ENCODE measurements around the gene TMEM271. TPM values are rescaled to one million over a fixed set of nuclear protein-coding genes. Genes with fewer than 3 reads are reported as not detected.

TMEM271 gene
- total RNA-seq, 1 donor from 2014 or later: not detected

- DNase-seq (ENCODE audit: low spot score): no peak
Measured at GRCh38 chr4:533318-534100, 42.6 kb downstream of the TMEM271 start.

- DNase-seq (ENCODE audit: low spot score): no peak
Measured at GRCh38 chr4:532588-533317, 43.3 kb downstream of the TMEM271 start.

- DNase-seq (ENCODE audit: low spot score): no peak
Measured at GRCh38 chr4:531721-532565, 44.2 kb downstream of the TMEM271 start.

GRCh38 chr4:531076-531475 lies 45.0 kb downstream of the TMEM271 start:
- DNase-seq (ENCODE audit: low spot score): no peak

- no peak for DNase-seq (ENCODE audit: low spot score)
Measured at GRCh38 chr4:530017-530781, 45.9 kb downstream of the TMEM271 start.

- no peak for DNase-seq (ENCODE audit: low spot score)
Measured at GRCh38 chr4:529563-529962, 46.5 kb downstream of the TMEM271 start.

- DNase-seq (ENCODE audit: low spot score): no peak
Measured at GRCh38 chr4:528835-529234, 47.3 kb downstream of the TMEM271 start.

GRCh38 chr4:528296-528695 lies 47.8 kb downstream of the TMEM271 start:
- no peak for DNase-seq (ENCODE audit: low spot score)

- no peak for DNase-seq (ENCODE audit: low spot score)
Measured at GRCh38 chr4:526971-527460, 49.1 kb downstream of the TMEM271 start.

GRCh38 chr4:526189-526909 lies 49.7 kb downstream of the TMEM271 start:
- DNase-seq (ENCODE audit: low spot score): no peak

GRCh38 chr4:525660-526059 lies 50.4 kb downstream of the TMEM271 start:
- no peak for DNase-seq (ENCODE audit: low spot score)

- no peak for DNase-seq (ENCODE audit: low spot score)
Measured at GRCh38 chr4:524196-524595, 51.9 kb downstream of the TMEM271 start.

Other genes starting within 250 kb of the TMEM271 start
- 18.8 TPM for gene ZNF141, start 238.5 kb downstream of the TMEM271 start, total RNA-seq
- 29.7 TPM for gene ZNF721, start 77.1 kb downstream of the TMEM271 start, total RNA-seq
- 74.8 TPM for gene PIGG, start 77.1 kb downstream of the TMEM271 start, total RNA-seq
- 8.6 TPM for gene PDE6B, start 49.3 kb upstream of the TMEM271 start, total RNA-seq
- gene ATP5ME, start 98.0 kb upstream of the TMEM271 start, total RNA-seq: 252 TPM
- gene MYL5, start 98.2 kb upstream of the TMEM271 start, total RNA-seq: 17.8 TPM
- 13.9 TPM for gene SLC49A3, start 112.9 kb upstream of the TMEM271 start, total RNA-seq
- gene PCGF3, start 129.5 kb upstream of the TMEM271 start, total RNA-seq: 60.6 TPM
- gene CPLX1, start 249.8 kb upstream of the TMEM271 start, total RNA-seq: 3.3 TPM

All from mucosa of gallbladder (tissue), 1 donor.